ENCODE results near the gene SSR1.
"Not testable (repeated sequence)": the region's sequence is repeated elsewhere in the genome, so short reads cannot be mapped to it uniquely, and the experiment has no call there.

Gene SSR1

GRCh38 chr6:7316658-7317533, 3.9 kb upstream of the SSR1 start:
- DNase-seq = no peak

DNA sequence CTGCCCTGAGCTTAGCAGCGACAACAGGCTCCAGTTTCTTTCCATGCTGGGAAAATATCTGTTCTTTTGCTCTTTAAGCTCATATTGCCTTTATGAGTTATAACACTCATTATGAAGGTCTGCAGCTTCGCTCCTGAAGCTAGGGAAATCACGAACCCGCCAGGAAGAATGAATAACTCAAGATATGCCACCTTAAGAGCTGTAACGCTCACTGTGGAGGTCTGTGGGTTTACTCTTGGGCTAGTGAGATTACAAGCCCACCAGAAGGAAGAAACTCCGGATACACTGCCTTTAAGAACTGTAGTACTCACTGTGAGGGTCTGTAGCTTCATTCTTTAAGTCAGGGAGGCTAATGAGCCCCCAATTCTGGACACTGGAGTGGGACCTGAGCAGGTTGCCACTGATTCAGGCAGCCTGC, 3.0 kb upstream of the SSR1 start:
- DNase-seq = no peak

- not testable (repeated sequence) for DNase-seq
Observed at GRCh38 chr6:7315087-7315947, 2.3 kb upstream of the SSR1 start.

GRCh38 chr6:7314414-7314813, 1.4 kb upstream of the SSR1 start:
- DNase-seq = no peak

- DNase-seq = no peak
Observed at GRCh38 chr6:7313505-7314165, 636 bp upstream of the SSR1 start.

GRCh38 chr6:7311917-7312615, 933 bp downstream of the SSR1 start:
- DNase-seq = no peak

DNA sequence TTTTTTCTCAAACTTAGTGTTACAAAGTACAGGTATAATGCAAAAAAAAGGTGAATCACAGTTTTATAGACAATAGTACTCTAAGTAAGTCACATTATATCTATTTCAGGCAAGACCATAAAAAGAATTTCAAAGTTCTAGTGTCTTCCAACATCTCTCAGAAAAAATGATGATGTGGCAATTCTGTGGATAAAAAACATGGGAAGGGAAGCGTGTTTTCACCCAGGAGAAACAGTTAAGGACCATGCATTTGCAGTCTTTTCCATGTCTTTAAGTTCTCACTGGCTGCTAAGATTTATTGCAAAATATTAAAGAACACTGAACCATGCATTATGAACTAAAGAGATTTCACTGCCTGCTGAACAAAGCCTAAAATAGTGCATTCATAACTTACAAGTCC, 1.8 kb downstream of the SSR1 start:
- no peak for DNase-seq

GRCh38 chr6:7309050-7309449, 3.9 kb downstream of the SSR1 start:
- no peak for DNase-seq

DNA sequence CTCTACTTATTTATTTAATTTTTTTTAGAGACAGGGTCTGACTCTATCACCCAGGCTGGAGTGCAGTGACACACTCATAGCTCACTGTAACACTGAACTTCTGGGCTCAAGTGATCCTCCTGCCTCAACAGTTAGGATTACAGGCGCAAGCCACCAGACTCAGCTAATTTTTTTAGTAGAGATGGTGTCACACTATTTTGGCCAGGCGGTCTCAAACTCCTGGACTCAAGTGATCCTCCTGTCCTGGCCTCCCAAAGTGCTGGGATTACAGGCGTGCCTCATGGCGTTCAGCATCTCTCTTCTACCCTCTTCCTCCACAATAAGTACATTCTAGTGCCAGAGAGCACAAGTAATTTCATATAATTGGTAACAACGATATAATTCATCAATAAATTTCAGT, 5.5 kb downstream of the SSR1 start:
- no peak for DNase-seq

DNA sequence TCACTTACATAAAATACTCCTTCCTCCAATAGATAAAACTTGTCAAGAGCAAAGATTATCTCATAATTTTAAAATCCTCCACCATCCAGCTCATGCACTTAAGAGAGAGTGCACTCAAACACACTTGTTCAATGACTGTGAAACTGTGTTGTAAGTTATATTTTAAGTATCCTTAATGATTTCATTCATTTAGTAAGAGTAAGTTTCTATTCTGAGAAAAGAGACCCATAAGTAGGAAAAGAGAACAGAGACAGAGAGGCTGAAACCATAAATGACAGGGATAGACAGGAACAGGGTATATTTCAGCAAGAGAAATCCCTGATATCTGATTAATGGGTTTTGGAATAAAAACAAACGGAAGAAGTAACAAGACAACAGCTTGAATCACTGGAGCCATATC, 8.2 kb downstream of the SSR1 start:
- no peak for DNase-seq

DNA sequence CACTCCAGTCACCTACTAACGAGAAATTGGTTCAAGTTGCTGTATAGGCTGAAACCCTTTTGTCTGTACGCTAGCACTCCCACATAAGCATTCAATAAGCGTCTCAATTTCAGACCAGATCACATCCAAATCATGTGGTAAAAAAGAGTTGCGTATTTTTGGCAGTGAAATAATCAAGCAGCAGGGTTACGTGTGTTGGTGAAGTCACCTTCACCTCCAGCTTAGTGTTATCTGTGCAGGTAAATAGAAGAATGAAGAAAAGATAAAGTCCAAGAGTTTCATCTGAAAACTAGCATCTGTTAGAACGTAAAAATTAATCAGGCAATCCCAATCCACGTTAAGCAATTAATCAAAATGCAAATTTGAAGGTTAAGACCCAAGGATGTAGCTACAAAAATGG, 11.3 kb downstream of the SSR1 start:
- DNase-seq = no peak

GRCh38 chr6:7300926-7301325, 12.1 kb downstream of the SSR1 start:
- no peak for DNase-seq

GRCh38 chr6:7298113-7298512, 14.9 kb downstream of the SSR1 start:
- no peak for DNase-seq

GRCh38 chr6:7296602-7297001, 16.4 kb downstream of the SSR1 start:
- no peak for DNase-seq

DNA sequence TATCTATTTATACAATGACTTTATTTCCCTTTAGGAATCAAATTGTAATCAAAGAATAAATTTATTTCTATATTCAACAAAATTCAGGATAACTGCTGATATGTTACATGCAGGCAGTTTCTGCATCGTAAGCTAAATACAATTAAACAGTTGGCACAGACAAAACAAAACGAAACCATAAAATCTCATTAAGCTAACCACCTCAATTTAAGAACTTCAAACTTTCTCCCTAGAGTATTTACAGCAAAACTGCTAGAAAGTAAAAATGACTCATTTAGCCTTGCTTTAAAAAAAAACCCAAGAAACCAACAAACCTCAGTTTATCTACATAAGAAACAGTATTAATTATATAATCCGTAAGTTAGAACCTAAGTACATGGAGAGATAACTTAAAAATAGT, 17.1 kb downstream of the SSR1 start:
- no peak for DNase-seq

DNA sequence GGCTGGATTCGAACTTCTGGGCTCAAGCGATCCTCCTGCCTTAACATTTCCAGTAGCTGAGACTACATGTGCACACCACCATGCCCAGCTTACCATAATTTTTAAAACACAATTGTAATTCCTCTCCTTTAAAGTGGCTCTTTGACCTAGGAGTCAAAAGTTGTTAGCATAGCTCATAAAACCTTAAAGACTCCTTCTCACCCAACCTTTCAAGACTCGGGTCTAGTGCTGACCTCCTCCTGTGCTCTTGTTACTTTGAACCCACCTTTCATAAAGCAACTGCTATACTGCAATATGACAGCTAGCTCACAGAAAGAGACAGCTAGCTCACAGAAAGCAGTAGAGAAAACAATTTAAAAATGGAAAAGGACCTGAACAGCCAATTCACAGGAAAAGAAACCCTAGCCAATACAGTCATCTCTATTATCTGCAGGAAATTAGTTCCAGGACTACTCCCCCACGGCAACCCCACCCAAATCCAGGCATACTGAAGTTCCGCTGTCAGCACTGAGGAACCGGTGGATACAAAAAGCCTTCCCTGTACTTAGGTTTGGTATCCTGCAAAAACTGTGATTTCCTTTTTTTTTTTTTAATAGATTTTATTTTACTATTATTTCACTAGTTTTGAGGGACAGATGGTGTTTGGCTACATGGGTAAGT, 20.3 kb downstream of the SSR1 start:
- no peak for DNase-seq

- no peak for DNase-seq
Observed at GRCh38 chr6:7290079-7290478, 22.9 kb downstream of the SSR1 start.

DNA sequence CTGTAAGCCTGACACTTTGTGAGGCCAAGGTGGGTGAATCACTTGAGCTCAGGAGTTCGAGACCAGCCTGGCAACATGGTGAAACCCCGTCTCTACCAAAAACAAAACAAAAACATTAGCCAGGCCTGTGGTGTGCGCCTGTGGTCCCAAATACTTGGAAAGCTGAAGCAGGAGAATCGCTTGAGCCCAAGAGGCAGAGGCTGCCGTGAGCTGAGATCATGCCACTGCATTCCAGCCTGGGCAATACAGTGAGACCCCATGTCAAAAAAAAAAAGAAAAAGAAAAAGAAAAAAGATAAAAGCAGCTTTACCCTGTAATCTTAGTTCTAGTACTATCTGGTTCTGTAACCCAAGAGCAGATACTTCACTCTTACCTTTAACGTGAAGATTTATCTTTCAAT, 27.6 kb downstream of the SSR1 start:
- no peak for DNase-seq

GRCh38 chr6:7283676-7284075, 29.3 kb downstream of the SSR1 start:
- no peak for DNase-seq

DNA sequence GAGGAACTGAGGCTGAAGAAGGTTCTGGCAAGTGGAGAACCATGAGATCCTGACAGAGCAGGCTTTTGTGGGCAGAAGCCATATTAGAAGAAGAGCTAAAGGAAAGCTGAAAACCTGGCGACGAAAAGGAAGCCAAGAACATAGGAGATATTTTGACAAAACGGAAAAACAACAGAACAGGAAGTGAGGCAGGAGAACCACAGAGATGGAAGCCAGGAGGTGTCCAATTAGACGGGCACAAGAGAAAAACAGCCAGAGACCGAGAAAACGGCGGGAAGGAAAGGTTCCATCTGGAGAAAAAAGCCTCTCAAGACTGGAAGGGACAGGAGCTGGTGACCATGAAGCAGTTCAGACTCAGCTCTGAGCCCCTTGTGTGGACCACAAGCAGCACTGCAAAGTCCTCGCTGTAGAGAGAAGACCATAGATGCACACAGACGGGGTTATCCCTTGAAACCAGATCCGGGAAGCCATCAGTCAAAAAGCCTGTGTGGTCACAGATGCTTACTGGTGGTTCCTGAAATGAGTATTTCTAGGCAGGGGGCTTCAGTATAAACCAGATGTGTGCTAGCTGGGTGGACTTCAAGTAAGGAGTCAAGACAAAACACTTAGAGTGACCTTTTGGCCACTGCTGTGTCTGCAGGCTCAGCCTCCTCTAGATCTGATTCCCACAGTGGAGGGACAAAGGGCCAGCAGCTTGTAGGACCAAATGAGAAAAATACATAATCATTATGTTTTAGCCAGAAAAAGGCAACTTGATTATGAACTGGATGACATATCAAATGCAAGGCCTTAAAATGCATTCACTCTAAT, 30.7 kb downstream of the SSR1 start:
- no peak for DNase-seq

DNA sequence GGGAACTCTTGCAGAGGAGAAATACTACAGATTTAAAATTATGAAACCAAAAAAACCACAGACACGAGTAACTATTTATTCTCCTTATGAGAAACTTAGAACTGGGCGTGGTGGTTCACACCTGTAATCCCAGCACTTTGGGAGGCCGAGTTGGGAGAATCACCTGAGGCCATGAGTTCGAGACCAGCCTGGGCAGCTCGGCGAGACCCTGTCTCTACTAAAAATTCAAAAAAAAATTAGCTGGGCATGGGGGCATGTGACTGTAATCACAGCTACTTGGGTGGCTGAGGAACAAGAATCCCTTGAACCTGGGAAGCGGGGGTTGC, 36.8 kb downstream of the SSR1 start:
- no peak for DNase-seq

GRCh38 chr6:7274525-7274924, 38.5 kb downstream of the SSR1 start:
- DNase-seq = not testable (repeated sequence)
